Upper lobe of left lung (tissue), 6 donors: ENCODE measurements around the gene DNAAF8. TPM values are rescaled to one million over a fixed set of nuclear protein-coding genes. Genes with fewer than 3 reads are reported as not detected.

ENCODE experiments used
- ATAC-seq, 2 donors: fragments of 200-7000 bp; cut with Tn5 transposase; one replicate each; pipeline ENCODE4 v1.9.1; 2022; ENCODE audit warnings: mild to moderate bottlenecking in 2 of 2, moderate library complexity in 2 of 2; ENCODE audit not compliant: low FRiP score in 2 of 2
- DNase-seq, 2 donors: peaks; one replicate each; pipeline ENCODE4 v3.0.0-alpha.2; 2019 to 2020
- H3K27ac ChIP-seq, 4 donors: fragments of 200-600 bp; sonication (generic); one replicate each; pipeline ENCODE4 v1.5.1; 2016 to 2019
- H3K27me3 ChIP-seq, 4 donors: fragments of 200-600 bp; sonication (generic); one replicate each; pipeline ENCODE4 v1.5.1; 2017 to 2019
- H3K36me3 ChIP-seq, 4 donors: fragments of 200-600 bp; sonication (generic); one replicate each; pipeline ENCODE4 v1.5.1; 2016 to 2019
- H3K4me1 ChIP-seq, 4 donors: fragments of 200-600 bp; sonication (generic); one replicate each; pipeline ENCODE4 v1.5.1; 2018 to 2019
- H3K4me3 ChIP-seq, 4 donors: fragments of 200-600 bp; sonication (generic); one replicate each; pipeline ENCODE4 v1.5.1; 2017 to 2019; ENCODE audit warnings: mild to moderate bottlenecking in 2 of 4, moderate library complexity in 1 of 4
- H3K9me3 ChIP-seq, 4 donors: fragments of 200-600 bp; sonication (generic); one replicate each; pipeline ENCODE4 v1.5.1; 2018 to 2019
- EP300 ChIP-seq, 4 donors: sonication (generic); formaldehyde crosslinking; IDR thresholded peaks; one replicate each; pipeline ENCODE4 v1.5.1; 2017; ENCODE audit warnings: antibody characterized with exemption in 4 of 4, control low read depth in 2 of 4
- POLR2A ChIP-seq, 4 donors: fragments of 450-650 bp; IDR thresholded peaks; one replicate each; pipeline ENCODE4 v1.5.1; 2016 to 2017; ENCODE audit warnings: antibody characterized with exemption in 4 of 4, mild to moderate bottlenecking in 2 of 4
- POLR2AphosphoS5 ChIP-seq, 2 donors: sonication (generic); formaldehyde crosslinking; IDR thresholded peaks; one replicate each; pipeline ENCODE4 v1.5.1; 2017; ENCODE audit warnings: antibody characterized with exemption in 2 of 2
- WGBS, 2 donors: methylation state at CpG; one replicate each; pipeline ENCODE4 v1.1.5; 2017 to 2018; 5-methylcytosine and 5-hydroxymethylcytosine counted together
- total RNA-seq, 6 donors: library from RNA; depleted of rRNA in 4 of 6; stranded (reverse); fragments of >200 nt in 4 of 6; gene quantifications; one replicate each; pipeline versions ENCODE4 v1.1.0 to v1.2.1, GENCODE V29; 2016 to 2021
- TF ChIP-seq, protein P1 (sequence below), 6 experiments: fragments of 450-650 bp in 4 of 6; fragments of 200-600 bp in 2 of 6; sonication (generic) in 2 of 6; IDR thresholded peaks; one replicate each; pipeline ENCODE4 v1.5.1; 2016 to 2019; ENCODE audit warnings: antibody characterized with exemption in 6 of 6
- donor health status: DM: no; HTN: no; CAD: no; lungs with moderate emphysema.
- donor health status: DM: no; HTN: yes; CAD: no; lungs with severe emphysema.

Gene DNAAF8
- total RNA-seq, 6 donors from 2014 or later, result 1.6 to 19.1 (median 4.3) TPM

DNA sequence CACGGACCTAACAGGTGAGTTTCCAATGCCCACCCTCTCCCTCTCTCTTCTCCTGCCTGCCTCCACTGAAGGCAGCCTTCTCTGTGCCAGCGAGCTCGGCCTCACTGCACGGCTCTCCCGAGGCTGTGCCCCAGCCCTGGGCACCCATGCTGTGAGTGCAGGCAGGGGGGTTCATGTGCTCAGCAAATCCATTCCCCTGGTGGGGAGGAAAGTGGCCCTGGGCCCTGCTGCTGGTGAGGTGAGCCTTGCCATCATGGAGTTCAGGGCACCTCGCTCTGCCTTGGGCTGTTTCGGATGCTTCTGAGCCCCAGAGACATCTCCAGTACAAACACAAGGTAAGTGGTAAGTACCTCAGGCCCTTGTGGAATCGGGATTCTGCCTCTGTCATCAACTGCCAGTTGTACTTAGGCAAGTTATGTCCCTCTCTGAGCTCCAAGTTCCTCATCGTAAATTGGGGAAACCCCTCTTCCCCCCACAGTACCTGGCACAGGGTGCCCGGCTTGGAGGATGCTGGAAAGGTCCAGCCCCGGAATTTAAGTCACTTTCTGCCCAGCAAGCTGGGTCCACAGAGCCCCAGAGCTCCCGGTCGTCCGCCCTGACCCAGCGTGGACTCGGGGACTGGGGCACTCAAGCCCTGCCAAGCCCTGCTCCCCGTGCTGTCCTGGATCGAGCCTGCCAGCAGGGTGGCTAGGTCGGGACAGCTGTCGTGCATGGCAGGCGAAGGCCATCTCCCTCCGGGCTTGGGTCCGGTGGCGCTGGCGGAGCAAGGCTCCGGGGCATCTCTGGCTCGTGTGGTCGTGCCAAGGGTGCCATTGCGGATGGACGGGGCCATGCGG is 41.7 kb upstream of the DNAAF8 start:
- no peak for DNase-seq
- Histone ChIP-seq H3K4me3 (peak overlapping the region; percentile 88 to 100 (median 98)), H3K9me3 (no peaks in the 10 kb centered on the region), H3K4me1 (peaks cover 17 to 35% (median 21%) of the 10 kb centered on the region in 4 donors), H3K27me3 (no peaks in the 10 kb centered on the region), H3K36me3 (peaks cover 4 to 52% (median 37%) of the 10 kb centered on the region in 4 donors), H3K27ac (peak overlapping the region; percentile 86 to 91 (median 88))
- no peak for TF ChIP-seq EP300 (IDR thresholded peaks at IDR 0.05)
- TF ChIP-seq, protein P1, sequence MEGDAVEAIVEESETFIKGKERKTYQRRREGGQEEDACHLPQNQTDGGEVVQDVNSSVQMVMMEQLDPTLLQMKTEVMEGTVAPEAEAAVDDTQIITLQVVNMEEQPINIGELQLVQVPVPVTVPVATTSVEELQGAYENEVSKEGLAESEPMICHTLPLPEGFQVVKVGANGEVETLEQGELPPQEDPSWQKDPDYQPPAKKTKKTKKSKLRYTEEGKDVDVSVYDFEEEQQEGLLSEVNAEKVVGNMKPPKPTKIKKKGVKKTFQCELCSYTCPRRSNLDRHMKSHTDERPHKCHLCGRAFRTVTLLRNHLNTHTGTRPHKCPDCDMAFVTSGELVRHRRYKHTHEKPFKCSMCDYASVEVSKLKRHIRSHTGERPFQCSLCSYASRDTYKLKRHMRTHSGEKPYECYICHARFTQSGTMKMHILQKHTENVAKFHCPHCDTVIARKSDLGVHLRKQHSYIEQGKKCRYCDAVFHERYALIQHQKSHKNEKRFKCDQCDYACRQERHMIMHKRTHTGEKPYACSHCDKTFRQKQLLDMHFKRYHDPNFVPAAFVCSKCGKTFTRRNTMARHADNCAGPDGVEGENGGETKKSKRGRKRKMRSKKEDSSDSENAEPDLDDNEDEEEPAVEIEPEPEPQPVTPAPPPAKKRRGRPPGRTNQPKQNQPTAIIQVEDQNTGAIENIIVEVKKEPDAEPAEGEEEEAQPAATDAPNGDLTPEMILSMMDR (IDR thresholded peaks at IDR 0.05), result no peak
- TF ChIP-seq POLR2AphosphoS5 (IDR thresholded peaks at IDR 0.05), result no peak
- no peak for TF ChIP-seq POLR2A (IDR thresholded peaks at IDR 0.05)
- WGBS, 2 donors, result 30 to 33% methylated on average over 7 to 20 of the region's 31 CpGs
- ATAC-seq, result peak; percentile 1 to 3

DNA sequence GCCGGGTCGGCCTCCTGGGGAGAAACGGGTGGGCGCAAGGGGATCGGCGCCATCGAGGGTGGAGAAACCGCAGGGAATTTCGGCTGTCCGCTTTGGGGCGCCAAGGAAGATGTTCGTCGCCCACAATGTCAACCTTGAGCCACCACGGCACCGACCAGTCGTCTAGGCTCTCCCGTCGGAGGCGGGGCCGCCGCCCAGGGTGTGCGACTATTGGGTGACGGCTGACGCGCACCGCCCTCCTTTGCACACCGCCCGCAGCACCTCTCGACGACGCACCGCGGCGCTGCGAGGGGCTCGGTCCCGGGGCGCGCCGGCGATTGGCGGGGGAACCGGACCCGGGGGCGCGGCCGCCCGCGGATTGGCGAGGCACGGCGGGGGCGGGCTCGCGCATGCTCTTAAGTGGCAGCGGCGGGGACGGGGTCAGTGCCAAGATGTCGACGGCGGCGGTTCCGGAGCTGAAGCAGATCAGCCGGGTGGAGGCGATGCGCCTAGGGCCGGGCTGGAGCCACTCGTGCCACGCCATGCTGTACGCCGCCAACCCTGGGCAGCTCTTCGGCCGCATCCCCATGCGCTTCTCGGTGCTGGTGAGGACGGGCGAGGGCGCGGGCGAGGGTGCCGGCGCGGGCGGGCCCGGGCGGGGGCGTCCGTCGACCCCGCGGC is 40.9 kb upstream of the DNAAF8 start, which contains the start of gene NUDT16L1:
TSS of gene NUDT16L1 (plus strand) at position 267 of the 660 bp plus-strand sequence. CDS start at position 432, 165 bp downstream.
- peak within 1 kb of the TSS; percentile 86 to 91 (median 88) for H3K27ac ChIP-seq
- 0% methylated on average over 25 of the region's 91 CpGs; no CpG with 5 or more reads in 1 of the 2 donors for WGBS, 2 donors
- TF ChIP-seq EP300 (IDR thresholded peaks at IDR 0.05) (no peak), POLR2A (IDR thresholded peaks at IDR 0.05) (peak in 3 of 4 donors; percentile 59 to 92 (median 67)), POLR2AphosphoS5 (IDR thresholded peaks at IDR 0.05) (peak; percentile 49 to 66)
- TF ChIP-seq, protein P1 (IDR thresholded peaks at IDR 0.05), result peak in 5 of 6 experiments; percentile 45 to 79 (median 66)
- peaks cover 17 to 35% (median 21%) of the 10 kb centered on the region in 4 donors for H3K4me1 ChIP-seq
- H3K27me3 ChIP-seq, result no peaks in the 10 kb centered on the region
- peak within 1 kb of the TSS; percentile 88 to 100 (median 98) for H3K4me3 ChIP-seq
- H3K36me3 ChIP-seq, result peaks cover 4 to 52% (median 36%) of the 10 kb centered on the region in 4 donors
- ATAC-seq, result peak; percentile 96 to 97
- no peaks in the 10 kb centered on the region for H3K9me3 ChIP-seq
- DNase-seq, result peak; percentile 98 to 100

DNA sequence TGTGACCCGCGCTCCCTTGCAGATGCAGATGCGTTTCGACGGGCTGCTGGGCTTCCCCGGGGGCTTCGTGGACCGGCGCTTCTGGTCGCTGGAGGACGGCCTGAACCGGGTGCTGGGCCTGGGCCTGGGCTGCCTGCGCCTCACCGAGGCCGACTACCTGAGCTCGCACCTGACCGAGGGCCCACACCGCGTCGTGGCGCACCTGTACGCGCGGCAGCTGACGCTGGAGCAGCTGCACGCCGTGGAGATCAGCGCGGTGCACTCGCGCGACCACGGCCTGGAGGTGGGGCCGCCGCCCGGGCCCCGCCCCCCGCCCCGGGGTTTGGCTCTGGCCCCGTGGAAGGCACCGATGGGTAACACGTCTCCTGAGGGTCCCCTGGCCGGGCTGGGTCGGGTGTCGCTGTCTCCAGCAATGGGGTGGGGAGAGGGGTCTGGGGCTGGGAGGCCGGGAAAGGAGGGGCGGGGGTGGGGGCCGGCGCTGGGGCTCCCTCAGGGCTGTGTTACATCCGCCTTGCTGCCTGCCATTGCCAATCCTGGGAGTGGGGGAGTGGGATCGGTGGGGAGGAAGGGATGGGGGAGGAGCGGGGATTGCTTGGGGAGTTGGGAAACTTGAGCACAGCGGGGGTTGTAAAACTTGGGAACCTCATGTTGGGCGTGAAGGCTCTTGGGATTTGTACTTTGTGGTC is 40.2 kb upstream of the DNAAF8 start:
- WGBS, 2 donors, result 0 to 1% methylated on average over 2 to 12 of the region's 54 CpGs
- Histone ChIP-seq H3K27ac (peak overlapping the region; percentile 86 to 91 (median 88)), H3K36me3 (peaks cover 8 to 52% (median 36%) of the 10 kb centered on the region in 4 donors), H3K27me3 (no peaks in the 10 kb centered on the region), H3K4me3 (peak overlapping the region; percentile 71 to 100 (median 98)), H3K9me3 (no peaks in the 10 kb centered on the region), H3K4me1 (peaks cover 17 to 35% (median 21%) of the 10 kb centered on the region in 4 donors)
- DNase-seq, result peak; percentile 50 to 93
- ATAC-seq, result peak in 1 of 2 donors; percentile 61
- no peak for TF ChIP-seq EP300 (IDR thresholded peaks at IDR 0.05)
- TF ChIP-seq, protein P1 (IDR thresholded peaks at IDR 0.05), result no peak
- TF ChIP-seq POLR2A (IDR thresholded peaks at IDR 0.05), result no peak
- TF ChIP-seq POLR2AphosphoS5 (IDR thresholded peaks at IDR 0.05), result no peak

DNA sequence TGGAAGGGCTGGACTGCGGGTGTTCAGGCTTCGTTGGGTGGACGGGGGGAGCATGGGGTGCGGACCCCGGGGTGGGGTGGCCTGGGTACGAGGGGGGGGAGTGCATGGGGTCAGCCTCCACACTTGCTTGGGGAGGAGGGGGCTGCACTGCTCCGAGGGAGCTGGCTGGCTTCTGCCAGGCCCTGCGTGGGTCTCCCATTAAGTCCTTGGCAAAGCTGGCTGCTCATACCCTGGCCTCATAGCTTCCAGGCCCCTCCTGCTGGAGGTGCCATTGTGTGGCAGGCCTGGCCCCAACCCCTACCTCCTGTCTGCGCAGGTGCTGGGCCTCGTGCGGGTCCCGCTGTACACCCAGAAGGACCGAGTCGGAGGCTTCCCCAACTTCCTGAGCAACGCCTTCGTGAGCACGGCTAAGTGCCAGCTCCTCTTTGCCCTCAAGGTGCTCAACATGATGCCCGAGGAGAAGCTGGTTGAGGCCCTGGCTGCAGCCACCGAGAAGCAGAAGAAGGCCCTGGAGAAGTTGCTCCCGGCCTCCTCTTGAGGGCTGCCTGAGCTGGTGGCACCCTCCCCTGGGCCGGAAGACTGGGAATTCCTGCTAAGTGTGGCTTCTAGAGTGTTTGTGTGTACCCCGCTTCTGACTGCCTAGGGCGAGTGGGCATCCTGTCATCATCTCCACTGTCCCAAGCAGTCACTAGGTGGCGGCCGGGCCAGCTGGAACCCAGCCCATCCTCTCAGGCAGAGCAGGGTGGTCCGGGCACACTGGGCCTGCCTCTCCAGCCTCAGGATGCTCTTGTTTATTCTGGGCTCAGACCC is 39.5 kb upstream of the DNAAF8 start:
- H3K36me3 ChIP-seq, result peaks cover 12 to 54% (median 35%) of the 10 kb centered on the region in 4 donors
- WGBS, 2 donors, result 20 to 57% methylated on average over 1 to 23 of the region's 26 CpGs
- DNase-seq, result no peak

More for the DNA sequence above, 39.5 kb upstream of the DNAAF8 start:
- Histone ChIP-seq H3K4me3 (peak overlapping the region in 3 of 4 donors; percentile 96 to 100 (median 100)), H3K27ac (peak overlapping the region; percentile 86 to 91 (median 88)), H3K27me3 (no peaks in the 10 kb centered on the region), H3K4me1 (peaks cover 17 to 35% (median 21%) of the 10 kb centered on the region in 4 donors), H3K9me3 (no peaks in the 10 kb centered on the region)
- TF ChIP-seq POLR2A (IDR thresholded peaks at IDR 0.05) (no peak), POLR2AphosphoS5 (IDR thresholded peaks at IDR 0.05) (no peak), EP300 (IDR thresholded peaks at IDR 0.05) (no peak)
- TF ChIP-seq, protein P1 (IDR thresholded peaks at IDR 0.05), result no peak
- no peak for ATAC-seq
